ENCODE results near the gene PHACTR1. TPM values are rescaled to one million over a fixed set of nuclear protein-coding genes. Genes with fewer than 3 reads are reported as not detected.

PHACTR1 gene
- total and polyA plus RNA-seq, 9 of the 15 experiments (the other 6 are each of a cell fraction or from before 2014, with no cell fraction given), result 11.5 to 32.6 (median 22.0) TPM

GRCh38 chr6:13275435-13275989 is 558.9 kb downstream of the PHACTR1 start:
- Histone ChIP-seq H4K20me1 (replicated peaks; ENCODE audit: control insufficient read depth, insufficient read depth, low read length) (no peaks in the 10 kb centered on the region), H3K4me3 (peak overlapping the region; percentile 19), H3K27ac (ENCODE audit: extremely low read depth, low read depth, low read length) (peak overlapping the region; percentile 92), H3K9ac (ENCODE audit: insufficient read depth in 1 of 2, low read depth in 2 of 2, low read length in 2 of 2) (peak overlapping the region; percentile 86 to 87), H3K36me3 (ENCODE audit: control insufficient read depth, insufficient read depth, low read length) (peaks cover 48% of the 10 kb centered on the region), H2AFZ (ENCODE audit: low read depth, low read length) (peak overlapping the region; percentile 81), H3K4me2 (ENCODE audit: insufficient read depth, low read length) (peak overlapping the region; percentile 89), H3K27me3 (ENCODE audit: control insufficient read depth in 2 of 2, insufficient read depth in 2 of 2, low read length in 2 of 2) (no peaks in the 10 kb centered on the region), H3K79me2 (ENCODE audit: control insufficient read depth, insufficient read depth, low read length) (peaks cover 55% of the 10 kb centered on the region), H3K9me1 (ENCODE audit: control insufficient read depth, insufficient read depth, low read length) (peaks cover 3% of the 10 kb centered on the region), H3K4me1 (replicated peaks in 1 of 2; ENCODE audit: control insufficient read depth in 2 of 2, insufficient read depth in 2 of 2, low read length in 2 of 2) (peaks cover 22 to 32% of the 10 kb centered on the region in 2 experiments), H3K9me3 (replicated peaks; ENCODE audit: control insufficient read depth, insufficient read depth, low read depth, low read length) (no peaks in the 10 kb centered on the region)
- no TSS peak for BruUV-seq (replicated peaks)
- POLR2A ChIA-PET, result interaction anchor here (0.9 to 2.5 kb wide), 6 partner anchors 12 to 349 kb away, joined by 3 to 29 read pairs (median 4); no protein-coding TSS in a partner anchor
- in situ Hi-C loops (cut with MboI) (no loop called here), intact Hi-C loops (cut with micrococcal nuclease) (loop anchor here (2.0 kb wide), 1 partner anchor 81 kb away; no protein-coding TSS in a partner anchor)
- FAIRE-seq (peak; percentile 15), ATAC-seq (peak; percentile 31), DNase-seq (ENCODE audit: extremely low read depth in 1 of 4, low spot score in 3 of 4) (peak; percentile 35 to 59 (median 42))
- CTCF ChIA-PET (ENCODE audit: low intra/inter-chr PET ratio), result no interaction called here
- WGBS (ENCODE audit: insufficient coverage, low coverage, missing lambda C conversion rate), result 14% methylated on average over 8 of the region's 8 CpGs
- TF ChIP-seq RUNX1 (IDR thresholded peaks at IDR 0.05; ENCODE audit: low read depth), result no peak
- TF ChIP-seq NR2F6 (CRISPR knock-in tag; IDR thresholded peaks at IDR 0.05), result no peak
- TF ChIP-seq CHD2 (IDR thresholded peaks at IDR 0.05; ENCODE audit: low read depth, low read length), result no peak
- TF ChIP-seq NR4A1 (CRISPR knock-in tag; IDR thresholded peaks at IDR 0.05), result no peak
- TF ChIP-seq NR4A1 (tag; IDR thresholded peaks at IDR 0.05), result no peak
- no peak for TF ChIP-seq CREB1 (IDR thresholded peaks at IDR 0.05)
- TF ChIP-seq CREB1 (CRISPR knock-in tag; IDR thresholded peaks at IDR 0.05), result no peak
- TF ChIP-seq RBM17 (IDR thresholded peaks at IDR 0.05; ENCODE audit: borderline replicate concordance, low read depth, low read length), result no peak
- no peak for TF ChIP-seq ETS1 (conservative IDR thresholded peaks at IDR 0.05; ENCODE audit: control insufficient read depth, low read depth, low read length)
- TF ChIP-seq NR2C1 (IDR thresholded peaks at IDR 0.05), result no peak
- TF ChIP-seq NR2C1 (tag; IDR thresholded peaks at IDR 0.05), result 0 out of 2 replicates have a peak, but pooled peaks have one; percentile 4
- peak; percentile 74 for TF ChIP-seq ZNF589 (CRISPR knock-in tag; IDR thresholded peaks at IDR 0.05; ENCODE audit: low read depth)
- peak; percentile 66; the same call in 1 of the 2 replicates for TF ChIP-seq CUX1 (CRISPR knock-in tag; IDR thresholded peaks at IDR 0.05)
- no peak for TF ChIP-seq OTX1 (CRISPR knock-in tag; IDR thresholded peaks at IDR 0.05)
- TF ChIP-seq SRF (CRISPR knock-in tag; IDR thresholded peaks at IDR 0.05), result no peak
- no peak for TF ChIP-seq MCM7 (IDR thresholded peaks at IDR 0.05)
- no peak for TF ChIP-seq CHD1 (IDR thresholded peaks at IDR 0.05; ENCODE audit: low read length)
- no peak for TF ChIP-seq NFYB (IDR thresholded peaks at IDR 0.05; ENCODE audit: extremely low read depth, insufficient read length)
